ENCODE data around the gene CRABP1. TPM values are rescaled to one million over a fixed set of nuclear protein-coding genes. Genes with fewer than 3 reads are reported as not detected.

CRABP1 gene
- total and polyA plus RNA-seq, 4 experiments from 2014 or later: not detected

- Mint-ChIP-seq H3K27me3 (peaks cover 27 to 32% of the 10 kb centered on the region in 2 donors), H3K4me1 (no peaks in the 10 kb centered on the region), H3K9me3 (peaks cover 0 to 1% (median 0%) of the 10 kb centered on the region in 8 donors), H3K27ac (no peak overlapping the region), H3K4me3 (no peak overlapping the region), H3K36me3 (no peaks in the 10 kb centered on the region)
- Histone ChIP-seq H3K27me3 (ENCODE audit: insufficient read depth, low read length) (no peaks in the 10 kb centered on the region), H3K27ac (ENCODE audit: low read depth, low read length) (no peak overlapping the region), H3K36me3 (ENCODE audit: insufficient read depth, low read length) (no peaks in the 10 kb centered on the region), H3K9me3 (ENCODE audit: control insufficient read depth in 1 of 2, low read length in 2 of 2) (no peaks in the 10 kb centered on the region), H3K4me1 (ENCODE audit: insufficient read depth, low read length) (no peaks in the 10 kb centered on the region), H3K4me3 (ENCODE audit: low read length in 2 of 2) (no peak overlapping the region)
- no peak for DNase-seq
- CTCF ChIA-PET (ENCODE audit: partially characterized antibody): no interaction called here
- POLR2A ChIA-PET (ENCODE audit: partially characterized antibody): no interaction called here
- intact Hi-C loops (cut with micrococcal nuclease): no loop called here
Observed at GRCh38 chr15:78384651-78385050, 44.5 kb downstream of the CRABP1 start.

GRCh38 chr15:78387246-78388037 is 47.3 kb downstream of the CRABP1 start:
- H3K36me3 Mint-ChIP-seq: no peaks in the 10 kb centered on the region
- H3K9me3 ChIP-seq (ENCODE audit: control insufficient read depth in 1 of 2, low read length in 2 of 2): no peaks in the 10 kb centered on the region
- no peaks in the 10 kb centered on the region for H3K27me3 ChIP-seq (ENCODE audit: insufficient read depth, low read length)
- H3K4me1 Mint-ChIP-seq: no peaks in the 10 kb centered on the region
- intact Hi-C loops (cut with micrococcal nuclease): no loop called here
- H3K9me3 Mint-ChIP-seq: peaks cover 0 to 5% (median 0%) of the 10 kb centered on the region in 8 donors
- no peaks in the 10 kb centered on the region for H3K36me3 ChIP-seq (ENCODE audit: insufficient read depth, low read length)
- H3K4me1 ChIP-seq (ENCODE audit: insufficient read depth, low read length): no peaks in the 10 kb centered on the region
- no peak overlapping the region for H3K27ac Mint-ChIP-seq
- no peak overlapping the region for H3K4me3 ChIP-seq (ENCODE audit: low read length in 2 of 2)
- no peak overlapping the region for H3K27ac ChIP-seq (ENCODE audit: low read depth, low read length)
- no peak for DNase-seq
- H3K4me3 Mint-ChIP-seq: no peak overlapping the region
- POLR2A ChIA-PET (ENCODE audit: partially characterized antibody): no interaction called here
- CTCF ChIA-PET (ENCODE audit: partially characterized antibody): no interaction called here
- peaks cover 29% of the 10 kb centered on the region in 2 donors for H3K27me3 Mint-ChIP-seq

- POLR2A ChIA-PET (ENCODE audit: partially characterized antibody): no interaction called here
- Histone ChIP-seq H3K36me3 (ENCODE audit: insufficient read depth, low read length) (no peaks in the 10 kb centered on the region), H3K9me3 (ENCODE audit: control insufficient read depth in 1 of 2, low read length in 2 of 2) (no peaks in the 10 kb centered on the region), H3K27me3 (ENCODE audit: insufficient read depth, low read length) (no peaks in the 10 kb centered on the region), H3K4me1 (ENCODE audit: insufficient read depth, low read length) (no peaks in the 10 kb centered on the region), H3K27ac (ENCODE audit: low read depth, low read length) (no peak overlapping the region), H3K4me3 (ENCODE audit: low read length in 2 of 2) (no peak overlapping the region)
- H3K9me3 Mint-ChIP-seq: peaks cover 0 to 5% (median 0%) of the 10 kb centered on the region in 8 donors
- H3K27me3 Mint-ChIP-seq: peaks cover 22 to 24% of the 10 kb centered on the region in 2 donors
- H3K4me1 Mint-ChIP-seq: no peaks in the 10 kb centered on the region
- CTCF ChIA-PET (ENCODE audit: partially characterized antibody): no interaction called here
- intact Hi-C loops (cut with micrococcal nuclease): no loop called here
- no peak for DNase-seq
- no peak overlapping the region for H3K27ac Mint-ChIP-seq
- no peak overlapping the region for H3K4me3 Mint-ChIP-seq
- no peaks in the 10 kb centered on the region for H3K36me3 Mint-ChIP-seq
Observed at GRCh38 chr15:78388865-78389264, 48.7 kb downstream of the CRABP1 start.

- Histone ChIP-seq H3K36me3 (ENCODE audit: insufficient read depth, low read length) (no peaks in the 10 kb centered on the region), H3K4me1 (ENCODE audit: insufficient read depth, low read length) (no peaks in the 10 kb centered on the region), H3K4me3 (ENCODE audit: low read length in 2 of 2) (no peak overlapping the region), H3K9me3 (ENCODE audit: control insufficient read depth in 1 of 2, low read length in 2 of 2) (no peaks in the 10 kb centered on the region), H3K27ac (ENCODE audit: low read depth, low read length) (no peak overlapping the region), H3K27me3 (ENCODE audit: insufficient read depth, low read length) (no peaks in the 10 kb centered on the region)
- H3K36me3 Mint-ChIP-seq: no peaks in the 10 kb centered on the region
- ChIA-PET POLR2A (ENCODE audit: partially characterized antibody) (no interaction called here), CTCF (ENCODE audit: partially characterized antibody) (no interaction called here)
- peaks cover 0 to 5% (median 0%) of the 10 kb centered on the region in 8 donors for H3K9me3 Mint-ChIP-seq
- intact Hi-C loops (cut with micrococcal nuclease): no loop called here
- H3K27ac Mint-ChIP-seq: no peak overlapping the region
- no peaks in the 10 kb centered on the region for H3K4me1 Mint-ChIP-seq
- DNase-seq: no peak
- peaks cover 20 to 21% of the 10 kb centered on the region in 2 donors for H3K27me3 Mint-ChIP-seq
- no peak overlapping the region for H3K4me3 Mint-ChIP-seq
Observed at GRCh38 chr15:78389322-78389721, 49.2 kb downstream of the CRABP1 start.

- H3K9me3 ChIP-seq (ENCODE audit: control insufficient read depth in 1 of 2, low read length in 2 of 2): no peaks in the 10 kb centered on the region
- H3K27me3 ChIP-seq (ENCODE audit: insufficient read depth, low read length): no peaks in the 10 kb centered on the region
- DNase-seq: no peak
- ChIA-PET POLR2A (ENCODE audit: partially characterized antibody) (no interaction called here), CTCF (ENCODE audit: partially characterized antibody) (no interaction called here)
- Mint-ChIP-seq H3K9me3 (peaks cover 0 to 5% (median 0%) of the 10 kb centered on the region in 8 donors), H3K4me3 (no peak overlapping the region), H3K27ac (no peak overlapping the region), H3K27me3 (peaks cover 19 to 20% of the 10 kb centered on the region in 2 donors), H3K36me3 (no peaks in the 10 kb centered on the region), H3K4me1 (no peaks in the 10 kb centered on the region)
- no peak overlapping the region for H3K4me3 ChIP-seq (ENCODE audit: low read length in 2 of 2)
- intact Hi-C loops (cut with micrococcal nuclease): no loop called here
- no peaks in the 10 kb centered on the region for H3K36me3 ChIP-seq (ENCODE audit: insufficient read depth, low read length)
- H3K27ac ChIP-seq (ENCODE audit: low read depth, low read length): no peak overlapping the region
- H3K4me1 ChIP-seq (ENCODE audit: insufficient read depth, low read length): no peaks in the 10 kb centered on the region
Observed at GRCh38 chr15:78389738-78390137, 49.6 kb downstream of the CRABP1 start.

GRCh38 chr15:78390242-78390641 is 50.1 kb downstream of the CRABP1 start:
- no peak overlapping the region for H3K27ac Mint-ChIP-seq
- no peak overlapping the region for H3K27ac ChIP-seq (ENCODE audit: low read depth, low read length)
- H3K4me1 Mint-ChIP-seq: no peaks in the 10 kb centered on the region

GRCh38 chr15:78390826-78391225 is 50.7 kb downstream of the CRABP1 start:
- H3K9me3 Mint-ChIP-seq: peaks cover 0 to 5% (median 0%) of the 10 kb centered on the region in 8 donors
- Histone ChIP-seq H3K27ac (ENCODE audit: low read depth, low read length) (no peak overlapping the region), H3K4me3 (ENCODE audit: low read length in 2 of 2) (no peak overlapping the region), H3K36me3 (ENCODE audit: insufficient read depth, low read length) (no peaks in the 10 kb centered on the region), H3K4me1 (ENCODE audit: insufficient read depth, low read length) (no peaks in the 10 kb centered on the region), H3K9me3 (ENCODE audit: control insufficient read depth in 1 of 2, low read length in 2 of 2) (no peaks in the 10 kb centered on the region), H3K27me3 (ENCODE audit: insufficient read depth, low read length) (no peaks in the 10 kb centered on the region)
- CTCF ChIA-PET (ENCODE audit: partially characterized antibody): no interaction called here
- H3K4me1 Mint-ChIP-seq: no peaks in the 10 kb centered on the region
- no peaks in the 10 kb centered on the region for H3K36me3 Mint-ChIP-seq
- DNase-seq: no peak
- intact Hi-C loops (cut with micrococcal nuclease): no loop called here
- no peak overlapping the region for H3K4me3 Mint-ChIP-seq
- H3K27ac Mint-ChIP-seq: no peak overlapping the region
- H3K27me3 Mint-ChIP-seq: peaks cover 10 to 11% of the 10 kb centered on the region in 2 donors
- POLR2A ChIA-PET (ENCODE audit: partially characterized antibody): no interaction called here

More at GRCh38 chr15:78390242-78390641, 50.1 kb downstream of the CRABP1 start:
- no peaks in the 10 kb centered on the region for H3K4me1 ChIP-seq (ENCODE audit: insufficient read depth, low read length)
- CTCF ChIA-PET (ENCODE audit: partially characterized antibody): no interaction called here
- peaks cover 0 to 5% (median 0%) of the 10 kb centered on the region in 8 donors for H3K9me3 Mint-ChIP-seq
- intact Hi-C loops (cut with micrococcal nuclease): no loop called here
- no peaks in the 10 kb centered on the region for H3K36me3 ChIP-seq (ENCODE audit: insufficient read depth, low read length)
- POLR2A ChIA-PET (ENCODE audit: partially characterized antibody): no interaction called here
- no peaks in the 10 kb centered on the region for H3K36me3 Mint-ChIP-seq
- no peaks in the 10 kb centered on the region for H3K27me3 ChIP-seq (ENCODE audit: insufficient read depth, low read length)
- no peak for DNase-seq
- no peaks in the 10 kb centered on the region for H3K9me3 ChIP-seq (ENCODE audit: control insufficient read depth in 1 of 2, low read length in 2 of 2)
- H3K27me3 Mint-ChIP-seq: peaks cover 15 to 16% of the 10 kb centered on the region in 2 donors
- H3K4me3 ChIP-seq (ENCODE audit: low read length in 2 of 2): no peak overlapping the region
- no peak overlapping the region for H3K4me3 Mint-ChIP-seq
